H1 (cell line): ENCODE measurements around the gene PIGM. TPM values are rescaled to one million over a fixed set of nuclear protein-coding genes. Genes with fewer than 3 reads are reported as not detected.

Experiments
- CTCF ChIA-PET: fragments of 300-600 bp; sonication (Branson Sonifier 250); formaldehyde crosslinking; loops from one replicate; lab custom pipeline; 2021; ENCODE audit not compliant: partially characterized antibody; lab: Charles Lee
- POLR2A ChIA-PET: fragments of 300-600 bp; sonication (Branson Sonifier 250); formaldehyde crosslinking; loops from one replicate; lab custom pipeline; 2021; ENCODE audit warnings: inconsistent platforms; ENCODE audit not compliant: partially characterized antibody; lab: Charles Lee
- DNase-seq, 2 experiments: peaks; one replicate each; pipeline versions ENCODE4 v3.0.0 to v3.0.0-alpha.2; 2010 to 2022; ENCODE audit warnings: low spot score in 2 of 2, low read depth in 1 of 2, mixed read lengths in 1 of 2
- FAIRE-seq: peaks from 2 replicates; lab custom pipeline; 2011; peaks lifted over from hg19 to GRCh38; lab: Jason Lieb, UNC
- H2AFZ ChIP-seq: 2 replicates; pipeline ENCODE4 v1.8.1; 2012; ENCODE audit warnings: low read length, inconsistent platforms
- H2AK5ac ChIP-seq: 2 replicates; pipeline ENCODE4 v1.6.1; 2013; ENCODE audit warnings: low read depth, low read length
- H2BK120ac ChIP-seq: replicated peaks from 2 replicates; pipeline ENCODE3; 2013; ENCODE audit warnings: low read depth, low read length, inconsistent platforms
- H2BK12ac ChIP-seq: 2 replicates; pipeline ENCODE4 v1.6.1; 2013; ENCODE audit warnings: low read depth, low read length
- H2BK15ac ChIP-seq: 2 replicates; pipeline ENCODE4 v1.6.1; 2013; ENCODE audit warnings: low read length
- H2BK20ac ChIP-seq: 2 replicates; pipeline ENCODE4 v1.6.1; 2013; ENCODE audit warnings: low read length
- H2BK5ac ChIP-seq: 2 replicates; pipeline ENCODE4 v1.6.1; 2013; ENCODE audit warnings: low read depth, low read length
- H3K14ac ChIP-seq: 2 replicates; pipeline ENCODE4 v1.6.1; 2013; ENCODE audit warnings: inconsistent platforms; ENCODE audit not compliant: insufficient read length
- H3K18ac ChIP-seq: 2 replicates; pipeline ENCODE4 v1.6.1; 2013; ENCODE audit warnings: low read length; ENCODE audit errors: extremely low read depth
- H3K23ac ChIP-seq: 2 replicates; pipeline ENCODE4 v1.6.1; 2013; ENCODE audit warnings: inconsistent platforms; ENCODE audit not compliant: insufficient read length
- H3K23me2 ChIP-seq: 2 replicates; pipeline ENCODE4 v1.6.1; 2013; ENCODE audit warnings: low read depth, low read length
- H3K27ac ChIP-seq: 2 replicates; pipeline ENCODE4 v1.6.1; 2011; ENCODE audit warnings: low read depth, low read length, inconsistent platforms
- H3K27me3 ChIP-seq, 4 experiments: replicated peaks in 1 of 4; 1 replicate in 1 of 4; 2 replicates in 3 of 4; pipeline versions ENCODE4 v1.6.1 to v1.8.1; 2011 to 2013; ENCODE audit warnings: low read length in 3 of 4, mild to moderate bottlenecking in 3 of 4, inconsistent platforms in 2 of 4, mixed read lengths in 2 of 4, moderate library complexity in 1 of 4; ENCODE audit not compliant: control insufficient read depth in 3 of 4, insufficient read depth in 3 of 4; ENCODE audit errors: extremely low read depth in 1 of 4
- H3K36me3 ChIP-seq, 4 experiments: 2 replicates each; pipeline versions ENCODE4 v1.6.1 to v1.8.1; 2011 to 2013; ENCODE audit warnings: mild to moderate bottlenecking in 4 of 4, low read length in 3 of 4, moderate library complexity in 2 of 4, control low read depth in 1 of 4, inconsistent platforms in 1 of 4; ENCODE audit not compliant: insufficient read depth in 4 of 4, control insufficient read depth in 2 of 4
- H3K4ac ChIP-seq: replicated peaks from 2 replicates; pipeline ENCODE3; 2013; ENCODE audit warnings: low read length, low read depth, mixed read lengths, inconsistent platforms; ENCODE audit not compliant: insufficient read length
- H3K4me1 ChIP-seq, 4 experiments: replicated peaks in 1 of 4; 1 replicate in 1 of 4; 2 replicates in 3 of 4; pipeline versions ENCODE4 v1.6.1 to v1.8.1; 2011 to 2013; ENCODE audit warnings: low read length in 3 of 4, inconsistent platforms in 2 of 4, mixed read lengths in 1 of 4; ENCODE audit not compliant: insufficient read depth in 4 of 4, control insufficient read depth in 3 of 4
- H3K4me2 ChIP-seq, 2 experiments: 2 replicates each; pipeline versions ENCODE4 v1.6.1 to v1.8.1; 2011 to 2013; ENCODE audit warnings: low read depth in 2 of 2, low read length in 2 of 2, control low read depth in 1 of 2, inconsistent platforms in 1 of 2, mild to moderate bottlenecking in 1 of 2; ENCODE audit not compliant: insufficient read depth in 1 of 2
- H3K4me3 ChIP-seq, 4 experiments: fragments of 200-600, 300-600 bp in 1 of 4; sonication (generic), shearing (Covaris generic), sonication (Bioruptor Twin) in 1 of 4; 2 replicates each; pipeline versions ENCODE4 v1.5.1 to v1.8.1; 2011 to 2016; ENCODE audit warnings: low read length in 4 of 4, low read depth in 3 of 4, control low read depth in 2 of 4, inconsistent platforms in 2 of 4, mild to moderate bottlenecking in 2 of 4, mixed read lengths in 1 of 4, moderate library complexity in 1 of 4; ENCODE audit not compliant: insufficient read depth in 2 of 4; ENCODE audit errors: extremely low read depth in 1 of 4
- H3K56ac ChIP-seq: replicated peaks from 2 replicates; pipeline ENCODE3; 2013; ENCODE audit warnings: low read depth, mild to moderate bottlenecking, mixed read lengths, low read length, inconsistent platforms; ENCODE audit not compliant: insufficient read length
- H3K79me1 ChIP-seq: 2 replicates; pipeline ENCODE4 v1.6.1; 2013; ENCODE audit warnings: low read depth, low read length, control low read depth
- H3K79me2 ChIP-seq, 2 experiments: 2 replicates each; pipeline versions ENCODE4 v1.6.1 to v1.8.1; 2012 to 2013; ENCODE audit warnings: low read length in 2 of 2, mild to moderate bottlenecking in 2 of 2, inconsistent platforms in 1 of 2; ENCODE audit not compliant: insufficient read depth in 2 of 2, control insufficient read depth in 1 of 2
- H3K9ac ChIP-seq, 4 experiments: replicated peaks in 1 of 4; 1 replicate in 1 of 4; 2 replicates in 3 of 4; pipeline versions ENCODE4 v1.6.1 to v1.8.1; 2011 to 2013; ENCODE audit warnings: low read depth in 3 of 4, low read length in 3 of 4, control low read depth in 2 of 4, mild to moderate bottlenecking in 2 of 4, moderate library complexity in 2 of 4, inconsistent platforms in 1 of 4; ENCODE audit errors: extremely low read depth in 1 of 4
- H3K9me3 ChIP-seq, 2 experiments: 2 replicates each; pipeline versions ENCODE4 v1.6.1 to v1.8.1; 2012 to 2013; ENCODE audit warnings: mild to moderate bottlenecking in 2 of 2, moderate library complexity in 2 of 2, control low read depth in 1 of 2, inconsistent platforms in 1 of 2, low read depth in 1 of 2, low read length in 1 of 2, mixed read lengths in 1 of 2; ENCODE audit not compliant: insufficient read depth in 2 of 2
- H4K20me1 ChIP-seq, 2 experiments: replicated peaks in 1 of 2; 2 replicates each; pipeline versions ENCODE3 to v1.8.1; 2011 to 2013; ENCODE audit warnings: inconsistent platforms in 2 of 2, low read length in 2 of 2, mild to moderate bottlenecking in 1 of 2; ENCODE audit not compliant: insufficient read depth in 2 of 2, control insufficient read depth in 1 of 2
- H4K5ac ChIP-seq: 2 replicates; pipeline ENCODE4 v1.6.1; 2013; ENCODE audit warnings: low read length, low read depth, mixed read lengths, inconsistent platforms; ENCODE audit not compliant: insufficient read length
- H4K8ac ChIP-seq: 2 replicates; pipeline ENCODE4 v1.8.0; 2013; ENCODE audit warnings: mild to moderate bottlenecking, moderate library complexity, low read length, inconsistent platforms; ENCODE audit not compliant: insufficient read depth; ENCODE audit errors: extremely low read depth
- H4K91ac ChIP-seq: replicated peaks from 2 replicates; pipeline ENCODE3; 2013; ENCODE audit warnings: low read length, mixed read lengths, inconsistent platforms; ENCODE audit not compliant: insufficient read length
- SUZ12 ChIP-seq: fragments of 200-600 bp; sonication (generic); IDR thresholded peaks from 2 replicates; pipeline ENCODE4 v1.6.1; 2012; ENCODE audit warnings: mild to moderate bottlenecking, inconsistent platforms, low read length, moderate library complexity, mixed read lengths
- WGBS, 2 experiments: shearing (Covaris generic) in 1 of 2; methylation state at CpG; one replicate each; pipeline versions ENCODE4 v1.1.6 to v1.1.7; 2013 to 2015; ENCODE audit warnings: low lambda C conversion rate in 2 of 2, mixed read lengths in 2 of 2, inconsistent platforms in 1 of 2, low coverage in 1 of 2, missing lambda C conversion rate in 1 of 2; ENCODE audit not compliant: insufficient replicate concordance in 2 of 2, insufficient coverage in 1 of 2, insufficient read length in 1 of 2; ENCODE audit errors: extremely low coverage in 1 of 2, missing lambda C conversion rate in 1 of 2; 5-methylcytosine and 5-hydroxymethylcytosine counted together
- polyA plus RNA-seq, 7 experiments: library from polyadenylated mRNA; depleted of rRNA in 3 of 7; stranded (reverse) in 5 of 7; unstranded in 2 of 7; fragments of >200 nt in 5 of 7; fragments of 200-250 nt in 2 of 7; gene quantifications; 1 replicate in 5 of 7; 2 replicates in 1 of 7; 4 replicates in 1 of 7; pipeline versions ENCODE4 v1.2.1 to v1.2.3, GENCODE V29; 2011 to 2013; ENCODE audit warnings: missing spikeins in 2 of 7, mixed read lengths in 2 of 7
- total RNA-seq: library from RNA; stranded (reverse); fragmentation: NEBNext Ultra II Directional; extraction: Animal tissue kit (Norgen Biotek cat#: 25700); gene quantifications from 2 replicates; pipeline ENCODE4 v1.2.1, GENCODE V29; 2021

PIGM gene
- total and polyA plus RNA-seq, 2 of the 8 experiments (the other 6 are each of a cell fraction or from before 2014, with no cell fraction given), result 5.4 to 6.0 TPM

DNA sequence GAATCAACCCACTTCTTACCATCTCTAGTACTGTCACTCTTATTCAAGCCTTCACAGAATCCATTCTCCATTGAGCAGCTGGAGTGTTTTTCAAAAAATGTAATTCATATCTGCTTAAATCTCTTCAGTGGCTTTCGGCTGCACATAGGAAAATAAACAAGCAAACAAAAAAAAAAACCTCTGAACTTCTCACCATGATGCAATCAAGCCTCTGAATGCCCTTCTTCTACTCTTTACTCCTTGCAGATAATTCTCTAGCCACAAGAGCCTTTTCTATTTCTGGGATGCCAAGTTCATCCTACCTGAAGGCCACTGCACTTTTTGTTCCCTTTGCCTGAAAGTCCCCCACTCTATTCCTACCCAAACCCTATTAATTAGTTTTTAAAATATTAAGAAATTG lies 14.2 kb downstream of the PIGM start:
- H3K27me3 ChIP-seq, result no peaks in the 10 kb centered on the region
- no peak overlapping the region for H3K9ac ChIP-seq
- WGBS, 2 experiments, result 100% methylated on average over 1 of the region's 1 CpG; no CpG with 5 or more reads in 1 of the 2 experiments
- H3K9me3 ChIP-seq, result no peaks in the 10 kb centered on the region
- no peak overlapping the region for H4K91ac ChIP-seq
- FAIRE-seq, result peak; percentile 24
- H2BK12ac ChIP-seq, result no peak overlapping the region
- H2BK5ac ChIP-seq, result no peak overlapping the region
- H3K79me2 ChIP-seq, result no peaks in the 10 kb centered on the region
- H3K23me2 ChIP-seq, result no peaks in the 10 kb centered on the region
- H2BK120ac ChIP-seq, result no peak overlapping the region
- H3K4ac ChIP-seq, result no peak overlapping the region
- H4K8ac ChIP-seq, result no peak overlapping the region
- no peak overlapping the region for H3K23ac ChIP-seq
- no peaks in the 10 kb centered on the region for H3K36me3 ChIP-seq
- no peak overlapping the region for H3K18ac ChIP-seq
- H4K20me1 ChIP-seq, result no peaks in the 10 kb centered on the region
- H3K4me1 ChIP-seq, result no peaks in the 10 kb centered on the region
- H3K27ac ChIP-seq, result no peak overlapping the region
- no peak overlapping the region for H3K14ac ChIP-seq
- no peak overlapping the region for H2AK5ac ChIP-seq
- H2BK15ac ChIP-seq, result no peak overlapping the region
- H2AFZ ChIP-seq, result no peak overlapping the region
- no peak overlapping the region for H3K4me2 ChIP-seq
- H2BK20ac ChIP-seq, result no peak overlapping the region
- POLR2A ChIA-PET, result interaction anchor here (1.2 kb wide), 1 partner anchor 13 kb away, joined by 5 read pairs; no protein-coding TSS in a partner anchor
- H3K79me1 ChIP-seq, result no peaks in the 10 kb centered on the region
- H4K5ac ChIP-seq, result no peak overlapping the region
- no peak overlapping the region for H3K56ac ChIP-seq
- TF ChIP-seq SUZ12, result no peak
- TF ChIP-seq, all 59 proteins: peak for 0
- CTCF ChIA-PET, result interaction anchor here (0.6 to 11.8 kb wide), 6 partner anchors 11 to 127 kb away, joined by 3 to 129 read pairs (median 4); no protein-coding TSS in a partner anchor
- DNase-seq, result no peak
- no peak overlapping the region for H3K4me3 ChIP-seq
